Measurements from ENCODE around the gene AOPEP. TPM values are rescaled to one million over a fixed set of nuclear protein-coding genes. Genes with fewer than 3 reads are reported as not detected.

The AOPEP gene
- total and polyA plus RNA-seq, 2 of the 13 experiments (the other 11 are each of a cell fraction or from before 2014, with no cell fraction given): 22.2 to 41.6 TPM

DNA sequence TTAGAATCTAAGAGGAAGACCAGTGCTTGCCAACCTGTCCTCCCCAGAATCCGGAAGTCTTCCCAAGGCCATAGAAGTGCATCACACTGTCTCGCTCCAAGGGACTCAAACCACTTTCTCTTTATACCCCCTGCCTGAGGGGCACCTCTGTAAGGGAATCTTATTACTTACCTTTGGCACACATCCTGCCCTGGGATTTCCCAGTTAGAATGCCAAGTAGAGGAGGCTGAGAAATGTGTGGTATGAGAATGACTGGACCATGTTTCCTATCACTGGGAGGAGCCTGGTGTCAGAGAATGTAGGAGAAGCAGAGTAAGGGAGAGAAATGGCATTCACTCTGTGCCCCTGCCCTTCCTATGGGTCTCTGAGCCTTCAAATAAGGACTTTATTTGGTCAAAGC is 85.8 kb downstream of the AOPEP start:
- FAIRE-seq (no peak), ATAC-seq (no peak), DNase-seq (ENCODE audit: low spot score) (no peak)
- CTCF ChIA-PET (ENCODE audit: low intra/inter-chr PET ratio, low total read pairs): no interaction called here
- Histone ChIP-seq H3K4me2 (ENCODE audit: low read depth, low read length) (no peak overlapping the region), H3K79me2 (ENCODE audit: insufficient read depth, low read length) (no peaks in the 10 kb centered on the region), H2AFZ (ENCODE audit: low read length) (no peak overlapping the region), H3K27ac (ENCODE audit: extremely low read length, insufficient read depth, low read length) (no peak overlapping the region), H3K27me3 (ENCODE audit: control insufficient read depth in 1 of 2, insufficient read depth in 2 of 2, low read length in 2 of 2) (no peaks in the 10 kb centered on the region), H3K4me1 (ENCODE audit: insufficient read depth, low read length) (peaks cover 14% of the 10 kb centered on the region), H3K4me3 (replicated peaks in 1 of 3; ENCODE audit: insufficient read depth in 1 of 3, low read depth in 2 of 3, low read length in 3 of 3) (no peak overlapping the region), H3K9ac (ENCODE audit: insufficient read depth, low read depth, low read length) (no peak overlapping the region), H3K36me3 (replicated peaks in 1 of 2; ENCODE audit: control insufficient read depth in 1 of 2, insufficient read depth in 2 of 2, low read length in 2 of 2) (peaks cover 1 to 13% of the 10 kb centered on the region in 2 experiments; a peak in 1 of 5 replicates), H4K20me1 (ENCODE audit: insufficient read depth, low read length) (no peaks in the 10 kb centered on the region), H3K9me3 (ENCODE audit: low read length) (no peaks in the 10 kb centered on the region)
- in situ Hi-C loops (cut with HindIII; ENCODE audit: extremely low pct_ligation_motif_present, low pct_unique_long_range_greater_than_20kb) (no loop called here), intact Hi-C loops (cut with micrococcal nuclease; ENCODE audit: unreplicated experiment) (no loop called here)
- 100% methylated on average over 2 of the region's 2 CpGs for WGBS (ENCODE audit: low lambda C conversion rate)
- TF ChIP-seq KDM2A (CRISPR knock-in tag; IDR thresholded peaks at IDR 0.05; ENCODE audit: borderline replicate concordance, low read depth) (no peak), ZFX (CRISPR knock-in tag; IDR thresholded peaks at IDR 0.05; ENCODE audit: low read depth) (no peak), ZNF839 (CRISPR knock-in tag; IDR thresholded peaks at IDR 0.05; ENCODE audit: borderline replicate concordance) (no peak), KDM5B (CRISPR knock-in tag; IDR thresholded peaks at IDR 0.05; ENCODE audit: borderline replicate concordance) (no peak)
- TF ChIP-seq, protein P1, sequence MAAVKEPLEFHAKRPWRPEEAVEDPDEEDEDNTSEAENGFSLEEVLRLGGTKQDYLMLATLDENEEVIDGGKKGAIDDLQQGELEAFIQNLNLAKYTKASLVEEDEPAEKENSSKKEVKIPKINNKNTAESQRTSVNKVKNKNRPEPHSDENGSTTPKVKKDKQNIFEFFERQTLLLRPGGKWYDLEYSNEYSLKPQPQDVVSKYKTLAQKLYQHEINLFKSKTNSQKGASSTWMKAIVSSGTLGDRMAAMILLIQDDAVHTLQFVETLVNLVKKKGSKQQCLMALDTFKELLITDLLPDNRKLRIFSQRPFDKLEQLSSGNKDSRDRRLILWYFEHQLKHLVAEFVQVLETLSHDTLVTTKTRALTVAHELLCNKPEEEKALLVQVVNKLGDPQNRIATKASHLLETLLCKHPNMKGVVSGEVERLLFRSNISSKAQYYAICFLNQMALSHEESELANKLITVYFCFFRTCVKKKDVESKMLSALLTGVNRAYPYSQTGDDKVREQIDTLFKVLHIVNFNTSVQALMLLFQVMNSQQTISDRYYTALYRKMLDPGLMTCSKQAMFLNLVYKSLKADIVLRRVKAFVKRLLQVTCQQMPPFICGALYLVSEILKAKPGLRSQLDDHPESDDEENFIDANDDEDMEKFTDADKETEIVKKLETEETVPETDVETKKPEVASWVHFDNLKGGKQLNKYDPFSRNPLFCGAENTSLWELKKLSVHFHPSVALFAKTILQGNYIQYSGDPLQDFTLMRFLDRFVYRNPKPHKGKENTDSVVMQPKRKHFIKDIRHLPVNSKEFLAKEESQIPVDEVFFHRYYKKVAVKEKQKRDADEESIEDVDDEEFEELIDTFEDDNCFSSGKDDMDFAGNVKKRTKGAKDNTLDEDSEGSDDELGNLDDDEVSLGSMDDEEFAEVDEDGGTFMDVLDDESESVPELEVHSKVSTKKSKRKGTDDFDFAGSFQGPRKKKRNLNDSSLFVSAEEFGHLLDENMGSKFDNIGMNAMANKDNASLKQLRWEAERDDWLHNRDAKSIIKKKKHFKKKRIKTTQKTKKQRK (IDR thresholded peaks at IDR 0.05; ENCODE audit: low read length): no peak
- TF ChIP-seq, protein P2, sequence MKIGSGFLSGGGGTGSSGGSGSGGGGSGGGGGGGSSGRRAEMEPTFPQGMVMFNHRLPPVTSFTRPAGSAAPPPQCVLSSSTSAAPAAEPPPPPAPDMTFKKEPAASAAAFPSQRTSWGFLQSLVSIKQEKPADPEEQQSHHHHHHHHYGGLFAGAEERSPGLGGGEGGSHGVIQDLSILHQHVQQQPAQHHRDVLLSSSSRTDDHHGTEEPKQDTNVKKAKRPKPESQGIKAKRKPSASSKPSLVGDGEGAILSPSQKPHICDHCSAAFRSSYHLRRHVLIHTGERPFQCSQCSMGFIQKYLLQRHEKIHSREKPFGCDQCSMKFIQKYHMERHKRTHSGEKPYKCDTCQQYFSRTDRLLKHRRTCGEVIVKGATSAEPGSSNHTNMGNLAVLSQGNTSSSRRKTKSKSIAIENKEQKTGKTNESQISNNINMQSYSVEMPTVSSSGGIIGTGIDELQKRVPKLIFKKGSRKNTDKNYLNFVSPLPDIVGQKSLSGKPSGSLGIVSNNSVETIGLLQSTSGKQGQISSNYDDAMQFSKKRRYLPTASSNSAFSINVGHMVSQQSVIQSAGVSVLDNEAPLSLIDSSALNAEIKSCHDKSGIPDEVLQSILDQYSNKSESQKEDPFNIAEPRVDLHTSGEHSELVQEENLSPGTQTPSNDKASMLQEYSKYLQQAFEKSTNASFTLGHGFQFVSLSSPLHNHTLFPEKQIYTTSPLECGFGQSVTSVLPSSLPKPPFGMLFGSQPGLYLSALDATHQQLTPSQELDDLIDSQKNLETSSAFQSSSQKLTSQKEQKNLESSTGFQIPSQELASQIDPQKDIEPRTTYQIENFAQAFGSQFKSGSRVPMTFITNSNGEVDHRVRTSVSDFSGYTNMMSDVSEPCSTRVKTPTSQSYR (CRISPR knock-in tag; IDR thresholded peaks at IDR 0.05; ENCODE audit: borderline replicate concordance): no peak
- POLR2A ChIA-PET: no interaction called here
- no TSS peak for BruUV-seq (replicated peaks)
